PC-9 (cell line): ENCODE measurements around the gene MOCS3.

ENCODE experiments used
- EZH2 ChIP-seq: fragments of 200-600 bp; sonication (generic); IDR thresholded peaks from 2 replicates; pipeline ENCODE4 v1.8.0; 2017; ENCODE audit warnings: antibody characterized with exemption, low read depth
- TF ChIP-seq, protein P1 (sequence below): fragments of 200-600 bp; sonication (generic); conservative IDR thresholded peaks from 2 replicates; pipeline ENCODE4 v1.6.1; 2017; ENCODE audit warnings: mixed run types, antibody characterized with exemption, mild to moderate bottlenecking, moderate library complexity

DNA sequence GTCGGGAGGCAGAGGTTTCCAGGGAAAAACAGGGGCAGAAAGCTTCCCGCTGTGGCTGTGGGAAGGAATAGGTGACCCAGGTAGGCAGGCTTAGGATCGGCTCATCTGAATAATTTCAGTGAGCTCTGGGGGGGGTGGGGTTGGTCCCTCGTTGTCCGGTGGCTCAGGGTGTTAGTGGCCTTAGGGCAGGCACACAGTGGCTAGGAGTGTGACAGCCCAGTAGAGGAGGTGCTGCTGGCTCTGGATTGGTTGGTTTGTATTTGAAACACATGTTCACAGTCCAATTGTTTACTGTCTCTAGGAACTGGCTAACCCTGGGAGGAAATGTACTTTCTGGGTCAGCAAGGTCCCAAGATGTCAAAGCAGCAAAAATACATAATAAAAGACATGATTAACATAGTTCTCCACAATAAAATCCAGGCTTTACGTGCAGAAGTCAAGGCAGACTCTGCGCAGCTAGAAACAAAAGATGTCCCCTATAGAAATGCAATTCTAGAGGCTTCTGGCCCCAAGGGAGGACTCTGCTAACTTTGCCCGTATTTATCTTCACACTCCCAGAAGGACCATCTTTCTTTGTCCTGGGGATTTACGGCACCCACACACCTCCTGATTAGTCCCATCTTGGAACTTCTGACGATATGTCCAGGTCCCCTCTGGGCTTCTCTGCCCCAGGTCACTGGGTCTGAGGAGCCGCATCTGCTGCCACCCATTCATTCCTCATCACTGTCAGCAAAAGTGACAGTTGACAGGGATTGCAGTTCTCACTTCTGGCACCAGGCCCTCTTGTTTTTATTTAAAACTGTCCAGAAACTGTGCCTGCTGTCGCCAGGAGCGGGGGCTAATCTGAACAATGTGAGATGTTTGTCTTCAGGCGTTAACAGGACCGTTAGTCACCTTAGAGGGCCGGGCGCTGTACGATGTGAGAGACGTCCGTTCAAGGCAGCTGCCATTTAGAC is 18.7 kb downstream of the MOCS3 start:
- TF ChIP-seq, protein P1, sequence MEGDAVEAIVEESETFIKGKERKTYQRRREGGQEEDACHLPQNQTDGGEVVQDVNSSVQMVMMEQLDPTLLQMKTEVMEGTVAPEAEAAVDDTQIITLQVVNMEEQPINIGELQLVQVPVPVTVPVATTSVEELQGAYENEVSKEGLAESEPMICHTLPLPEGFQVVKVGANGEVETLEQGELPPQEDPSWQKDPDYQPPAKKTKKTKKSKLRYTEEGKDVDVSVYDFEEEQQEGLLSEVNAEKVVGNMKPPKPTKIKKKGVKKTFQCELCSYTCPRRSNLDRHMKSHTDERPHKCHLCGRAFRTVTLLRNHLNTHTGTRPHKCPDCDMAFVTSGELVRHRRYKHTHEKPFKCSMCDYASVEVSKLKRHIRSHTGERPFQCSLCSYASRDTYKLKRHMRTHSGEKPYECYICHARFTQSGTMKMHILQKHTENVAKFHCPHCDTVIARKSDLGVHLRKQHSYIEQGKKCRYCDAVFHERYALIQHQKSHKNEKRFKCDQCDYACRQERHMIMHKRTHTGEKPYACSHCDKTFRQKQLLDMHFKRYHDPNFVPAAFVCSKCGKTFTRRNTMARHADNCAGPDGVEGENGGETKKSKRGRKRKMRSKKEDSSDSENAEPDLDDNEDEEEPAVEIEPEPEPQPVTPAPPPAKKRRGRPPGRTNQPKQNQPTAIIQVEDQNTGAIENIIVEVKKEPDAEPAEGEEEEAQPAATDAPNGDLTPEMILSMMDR: no peak
- TF ChIP-seq EZH2: no peak
